Measurements from ENCODE around the gene ALDH18A1.
"Not testable (repeated sequence)": the region's sequence is repeated elsewhere in the genome, so short reads cannot be mapped to it uniquely, and the experiment has no call there.

Gene ALDH18A1

GRCh38 chr10:95656291-95657164 is at the start of gene ALDH18A1:
Gene ALDH18A1 (minus strand): TSS chr10:95656711. CDS start chr10:95653377, 3,334 bp downstream.
- peak; percentile 91 to 92 for DNase-seq

GRCh38 chr10:95698415-95698814 is 41.9 kb upstream of the ALDH18A1 start:
- DNase-seq: no peak

- no peak for DNase-seq
Measured at GRCh38 chr10:95697429-95697828, 40.9 kb upstream of the ALDH18A1 start.

- no peak for DNase-seq
Measured at GRCh38 chr10:95694665-95695064, 38.2 kb upstream of the ALDH18A1 start.

- DNase-seq: peak; percentile 92 to 94
Measured at GRCh38 chr10:95693668-95694534, 37.4 kb upstream of the ALDH18A1 start, which contains the start of gene TCTN3. Gene TCTN3 (minus strand): TSS chr10:95693927. CDS start chr10:95693899, 28 bp downstream.

GRCh38 chr10:95693071-95693667 is 36.7 kb upstream of the ALDH18A1 start:
- DNase-seq: no peak

GRCh38 chr10:95691281-95691680 is 34.8 kb upstream of the ALDH18A1 start:
- DNase-seq: no peak

GRCh38 chr10:95688648-95689047 is 32.1 kb upstream of the ALDH18A1 start:
- no peak for DNase-seq

- no peak for DNase-seq
Measured at GRCh38 chr10:95683966-95684365, 27.5 kb upstream of the ALDH18A1 start.

GRCh38 chr10:95675403-95676116 is 19.0 kb upstream of the ALDH18A1 start:
- no peak for DNase-seq

- no peak for DNase-seq
Measured at GRCh38 chr10:95674643-95675042, 18.1 kb upstream of the ALDH18A1 start.

GRCh38 chr10:95672641-95673040 is 16.1 kb upstream of the ALDH18A1 start:
- DNase-seq: not testable (repeated sequence)

GRCh38 chr10:95664543-95664942 is 8.0 kb upstream of the ALDH18A1 start:
- no peak for DNase-seq

GRCh38 chr10:95663496-95663895 is 7.0 kb upstream of the ALDH18A1 start:
- DNase-seq: no peak

- DNase-seq: no peak
Measured at GRCh38 chr10:95661818-95662217, 5.3 kb upstream of the ALDH18A1 start.

GRCh38 chr10:95660283-95660682 is 3.8 kb upstream of the ALDH18A1 start:
- no peak for DNase-seq

GRCh38 chr10:95657250-95657649 is 739 bp upstream of the ALDH18A1 start:
- no peak for DNase-seq

- peak; percentile 21 to 22 for DNase-seq
Measured at GRCh38 chr10:95655571-95656290, 780 bp downstream of the ALDH18A1 start.

GRCh38 chr10:95653895-95654294 is 2.6 kb downstream of the ALDH18A1 start:
- no peak for DNase-seq

GRCh38 chr10:95651346-95652060 is 5.0 kb downstream of the ALDH18A1 start:
- no peak for DNase-seq

- DNase-seq: no peak
Measured at GRCh38 chr10:95650232-95650631, 6.3 kb downstream of the ALDH18A1 start.

Data from activated CD4-positive, alpha-beta T cell treated with anti-CD3 and anti-CD28 coated beads, Interleukin-2, amount 50 U/mL, for 4 hours (primary cell).